Measurements from ENCODE around the gene CAPN14. TPM values are rescaled to one million over a fixed set of nuclear protein-coding genes. Genes with fewer than 3 reads are reported as not detected.

CAPN14 gene
- total RNA-seq, 1 experiment from 2014 or later: 0.13 TPM

DNA sequence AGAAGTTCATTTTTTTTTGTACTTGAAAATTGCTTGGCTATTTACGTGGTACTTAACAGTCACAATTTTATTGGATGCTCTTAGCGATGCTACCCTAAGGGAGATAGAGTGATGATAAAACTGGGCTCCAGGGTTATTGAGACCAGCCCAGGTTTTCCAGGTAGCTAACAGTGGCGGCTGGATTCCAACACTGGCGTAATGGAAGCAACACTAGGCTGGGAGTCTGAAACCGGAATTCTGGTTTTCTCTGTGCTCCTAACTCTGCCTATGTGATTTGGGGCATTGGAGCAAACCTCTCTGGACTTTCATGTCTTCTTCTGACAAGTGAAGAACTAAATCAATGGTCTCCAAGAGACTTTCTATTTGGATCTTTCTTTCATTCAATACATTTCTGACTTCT is 69.7 kb downstream of the CAPN14 start:
- Histone ChIP-seq H3K4me1 (ENCODE audit: insufficient read depth, low read length, poor library complexity, severe bottlenecking) (no peaks in the 10 kb centered on the region), H3K36me3 (ENCODE audit: insufficient read depth, low read length, poor library complexity, severe bottlenecking) (no peaks in the 10 kb centered on the region), H3K9me3 (ENCODE audit: low read depth, low read length, poor library complexity, severe bottlenecking) (no peaks in the 10 kb centered on the region), H3K4me3 (ENCODE audit: low read depth, low read length, poor library complexity, severe bottlenecking) (no peak overlapping the region), H3K27ac (ENCODE audit: low read depth, low read length, poor library complexity, severe bottlenecking) (no peak overlapping the region), H3K27me3 (replicated peaks; ENCODE audit: insufficient read depth, low read depth, low read length, poor library complexity) (peaks cover 13% of the 10 kb centered on the region)
- ChIA-PET POLR2A (ENCODE audit: low non-redundant PET) (no interaction called here), CTCF (no interaction called here)
- intact Hi-C loops (cut with micrococcal nuclease; ENCODE audit: unreplicated experiment): no loop called here
- DNase-seq (ENCODE audit: low spot score): no peak
- no peak for TF ChIP-seq EZH2 (IDR thresholded peaks at IDR 0.05; ENCODE audit: borderline replicate concordance, low read depth, low read length, poor library complexity, severe bottlenecking)
- TF ChIP-seq, protein P1, sequence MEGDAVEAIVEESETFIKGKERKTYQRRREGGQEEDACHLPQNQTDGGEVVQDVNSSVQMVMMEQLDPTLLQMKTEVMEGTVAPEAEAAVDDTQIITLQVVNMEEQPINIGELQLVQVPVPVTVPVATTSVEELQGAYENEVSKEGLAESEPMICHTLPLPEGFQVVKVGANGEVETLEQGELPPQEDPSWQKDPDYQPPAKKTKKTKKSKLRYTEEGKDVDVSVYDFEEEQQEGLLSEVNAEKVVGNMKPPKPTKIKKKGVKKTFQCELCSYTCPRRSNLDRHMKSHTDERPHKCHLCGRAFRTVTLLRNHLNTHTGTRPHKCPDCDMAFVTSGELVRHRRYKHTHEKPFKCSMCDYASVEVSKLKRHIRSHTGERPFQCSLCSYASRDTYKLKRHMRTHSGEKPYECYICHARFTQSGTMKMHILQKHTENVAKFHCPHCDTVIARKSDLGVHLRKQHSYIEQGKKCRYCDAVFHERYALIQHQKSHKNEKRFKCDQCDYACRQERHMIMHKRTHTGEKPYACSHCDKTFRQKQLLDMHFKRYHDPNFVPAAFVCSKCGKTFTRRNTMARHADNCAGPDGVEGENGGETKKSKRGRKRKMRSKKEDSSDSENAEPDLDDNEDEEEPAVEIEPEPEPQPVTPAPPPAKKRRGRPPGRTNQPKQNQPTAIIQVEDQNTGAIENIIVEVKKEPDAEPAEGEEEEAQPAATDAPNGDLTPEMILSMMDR (conservative IDR thresholded peaks at IDR 0.05; ENCODE audit: low read depth, low read length): no peak
- no TSS peak for BruUV-seq (replicated peaks)

- no peak for DNase-seq (ENCODE audit: low spot score)
- BruUV-seq (replicated peaks): no TSS peak
- TF ChIP-seq, protein P1 (conservative IDR thresholded peaks at IDR 0.05; ENCODE audit: low read depth, low read length): no peak
- no peak for TF ChIP-seq EZH2 (IDR thresholded peaks at IDR 0.05; ENCODE audit: borderline replicate concordance, low read depth, low read length, poor library complexity, severe bottlenecking)
- POLR2A ChIA-PET (ENCODE audit: low non-redundant PET): no interaction called here
- Histone ChIP-seq H3K27ac (ENCODE audit: low read depth, low read length, poor library complexity, severe bottlenecking) (no peak overlapping the region), H3K4me3 (ENCODE audit: low read depth, low read length, poor library complexity, severe bottlenecking) (no peak overlapping the region), H3K27me3 (replicated peaks; ENCODE audit: insufficient read depth, low read depth, low read length, poor library complexity) (peaks cover 27% of the 10 kb centered on the region), H3K4me1 (ENCODE audit: insufficient read depth, low read length, poor library complexity, severe bottlenecking) (peaks cover 6% of the 10 kb centered on the region), H3K9me3 (ENCODE audit: low read depth, low read length, poor library complexity, severe bottlenecking) (no peaks in the 10 kb centered on the region), H3K36me3 (ENCODE audit: insufficient read depth, low read length, poor library complexity, severe bottlenecking) (no peaks in the 10 kb centered on the region)
- CTCF ChIA-PET: no interaction called here
- intact Hi-C loops (cut with micrococcal nuclease; ENCODE audit: unreplicated experiment): no loop called here
Observed at GRCh38 chr2:31142110-31142509, 75.2 kb downstream of the CAPN14 start.

DNA sequence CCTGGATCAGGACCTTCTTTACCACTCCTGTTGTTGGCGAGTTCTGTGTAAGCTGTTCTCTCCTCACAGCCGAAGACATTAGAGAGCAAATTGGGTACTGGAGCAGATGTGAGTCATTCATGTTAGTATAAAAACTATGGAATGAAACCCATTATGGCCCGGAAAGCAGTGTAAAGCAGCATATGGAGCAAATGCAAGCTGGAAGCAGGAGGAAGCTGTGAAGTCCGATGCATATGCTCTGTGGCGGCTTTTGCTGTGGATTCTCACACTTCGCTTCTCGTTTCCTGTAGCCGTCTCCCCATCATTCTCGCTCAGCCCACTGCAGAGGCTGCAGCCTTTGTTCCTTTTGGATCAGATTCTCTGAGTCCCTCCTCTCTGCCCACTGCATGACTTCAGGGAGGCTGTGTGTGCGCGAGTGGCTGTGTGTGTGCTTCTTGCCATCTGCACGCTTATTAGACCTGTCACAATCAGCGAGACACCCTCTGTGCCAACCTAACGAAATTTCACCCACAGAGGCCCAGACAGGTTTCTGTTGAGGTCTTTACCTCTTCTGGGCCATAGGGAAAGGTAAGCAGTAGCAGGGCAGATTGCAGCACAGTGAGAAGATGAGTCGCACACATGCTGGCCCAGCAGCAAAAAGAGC is 75.8 kb downstream of the CAPN14 start:
- ChIA-PET CTCF (no interaction called here), POLR2A (ENCODE audit: low non-redundant PET) (no interaction called here)
- peaks cover 9% of the 10 kb centered on the region for H3K4me1 ChIP-seq (ENCODE audit: insufficient read depth, low read length, poor library complexity, severe bottlenecking)
- H3K27me3 ChIP-seq (replicated peaks; ENCODE audit: insufficient read depth, low read depth, low read length, poor library complexity): peaks cover 27% of the 10 kb centered on the region
- H3K27ac ChIP-seq (ENCODE audit: low read depth, low read length, poor library complexity, severe bottlenecking): no peak overlapping the region
- H3K36me3 ChIP-seq (ENCODE audit: insufficient read depth, low read length, poor library complexity, severe bottlenecking): no peaks in the 10 kb centered on the region
- no peak overlapping the region for H3K4me3 ChIP-seq (ENCODE audit: low read depth, low read length, poor library complexity, severe bottlenecking)
- no peak for DNase-seq (ENCODE audit: low spot score)
- no peaks in the 10 kb centered on the region for H3K9me3 ChIP-seq (ENCODE audit: low read depth, low read length, poor library complexity, severe bottlenecking)
- intact Hi-C loops (cut with micrococcal nuclease; ENCODE audit: unreplicated experiment): no loop called here
- no TSS peak for BruUV-seq (replicated peaks)
- TF ChIP-seq, protein P1 (conservative IDR thresholded peaks at IDR 0.05; ENCODE audit: low read depth, low read length): no peak
- TF ChIP-seq EZH2 (IDR thresholded peaks at IDR 0.05; ENCODE audit: borderline replicate concordance, low read depth, low read length, poor library complexity, severe bottlenecking): no peak
